Glomerular endothelial cell (primary cell): ENCODE data around the gene HHAT. TPM values are rescaled to one million over a fixed set of nuclear protein-coding genes. Genes with fewer than 3 reads are reported as not detected.
"Not testable (repeated sequence)": the region's sequence is repeated elsewhere in the genome, so short reads cannot be mapped to it uniquely, and the experiment has no call there.

Experiments
- DNase-seq: peaks from one replicate; pipeline ENCODE4 v3.0.0-alpha.2; 2011; ENCODE audit warnings: low read depth, low spot score; ENCODE audit errors: extremely low read depth
- total RNA-seq: library from RNA; depleted of rRNA; stranded (reverse); fragments of >200 nt; gene quantifications from 2 replicates; pipeline ENCODE4 v1.2.3, GENCODE V29; 2015

HHAT gene
- total RNA-seq, 1 donor from 2014 or later, result 5.9 TPM

GRCh38 chr1:210627755-210628154 lies 299.1 kb downstream of the HHAT start:
- no peak for DNase-seq

GRCh38 chr1:210629276-210629675 lies 300.6 kb downstream of the HHAT start:
- no peak for DNase-seq

- DNase-seq, result no peak
These were observed 302.7 kb downstream of the HHAT start for GRCh38 chr1:210631399-210631798.

GRCh38 chr1:210633140-210633539 lies 304.4 kb downstream of the HHAT start:
- DNase-seq, result no peak

GRCh38 chr1:210633636-210634035 lies 304.9 kb downstream of the HHAT start:
- DNase-seq, result no peak

- no peak for DNase-seq
These were observed 306.4 kb downstream of the HHAT start for GRCh38 chr1:210635108-210635507.

GRCh38 chr1:210641582-210641981 lies 312.9 kb downstream of the HHAT start:
- DNase-seq, result no peak

- DNase-seq, result no peak
These were observed 317.0 kb downstream of the HHAT start for GRCh38 chr1:210645582-210646257.

- DNase-seq, result no peak
These were observed 317.5 kb downstream of the HHAT start for GRCh38 chr1:210646258-210646616.

- no peak for DNase-seq
These were observed 319.0 kb downstream of the HHAT start for GRCh38 chr1:210647406-210648333.

- DNase-seq, result no peak
These were observed 320.0 kb downstream of the HHAT start for GRCh38 chr1:210648588-210649269.

- DNase-seq, result no peak
These were observed 321.7 kb downstream of the HHAT start for GRCh38 chr1:210650403-210650802.

- no peak for DNase-seq
These were observed 323.7 kb downstream of the HHAT start for GRCh38 chr1:210652329-210652954.

- DNase-seq, result no peak
These were observed 325.1 kb downstream of the HHAT start for GRCh38 chr1:210653771-210654170.

- DNase-seq, result no peak
These were observed 325.7 kb downstream of the HHAT start for GRCh38 chr1:210654176-210654981.

- DNase-seq, result no peak
These were observed 326.8 kb downstream of the HHAT start for GRCh38 chr1:210655511-210655910.

- DNase-seq, result no peak
These were observed 329.1 kb downstream of the HHAT start for GRCh38 chr1:210657806-210658205.

- not testable (repeated sequence) for DNase-seq
These were observed 332.8 kb downstream of the HHAT start for GRCh38 chr1:210661520-210661919.

- DNase-seq, result no peak
These were observed 333.8 kb downstream of the HHAT start for GRCh38 chr1:210662291-210663050.
